Fibroblast of mammary gland (primary cell): ENCODE measurements around the gene FSD1.

Experiments used
- DNase-seq: peaks from one replicate; pipeline ENCODE4 v3.0.0-alpha.2; 2010; ENCODE audit warnings: low read depth
- H3K4me3 ChIP-seq: 2 replicates; pipeline ENCODE4 v1.5.1; 2011; ENCODE audit warnings: low read depth, mild to moderate bottlenecking, low read length, moderate library complexity; ENCODE audit not compliant: control insufficient read depth
- CTCF ChIP-seq: conservative IDR thresholded peaks from 2 replicates; pipeline ENCODE4 v1.5.1; 2011; ENCODE audit warnings: low read depth, low read length, inconsistent platforms; ENCODE audit not compliant: control insufficient read depth, insufficient read depth

The FSD1 gene

GRCh38 chr19:4277191-4277696, 27.2 kb upstream of the FSD1 start:
- no peak for DNase-seq
- H3K4me3 ChIP-seq = no peak overlapping the region
- TF ChIP-seq CTCF = no peak

- DNase-seq = no peak
- no peak for TF ChIP-seq CTCF
- no peak overlapping the region for H3K4me3 ChIP-seq
Observed at GRCh38 chr19:4278010-4278409, 26.4 kb upstream of the FSD1 start.

GRCh38 chr19:4278419-4279266, 25.8 kb upstream of the FSD1 start, which contains the start of gene SHD:
TSS of gene SHD (plus strand) at chr19:4279266. CDS start at chr19:4280064, 798 bp downstream.
- TF ChIP-seq CTCF = no peak
- DNase-seq = no peak
- no peak within 1 kb of the TSS for H3K4me3 ChIP-seq

GRCh38 chr19:4279267-4279529, 25.2 kb upstream of the FSD1 start:
- DNase-seq = no peak
- TF ChIP-seq CTCF = no peak
- H3K4me3 ChIP-seq = no peak overlapping the region

GRCh38 chr19:4279530-4280422, 24.6 kb upstream of the FSD1 start:
- no peak for DNase-seq
- TF ChIP-seq CTCF = no peak
- H3K4me3 ChIP-seq = no peak overlapping the region

GRCh38 chr19:4284176-4284958, 20.0 kb upstream of the FSD1 start:
- DNase-seq = no peak
- no peak for TF ChIP-seq CTCF
- H3K4me3 ChIP-seq = no peak overlapping the region
